ENCODE data around the gene TSC22D4.
"Not testable (repeated sequence)": the region's sequence is repeated elsewhere in the genome, so short reads cannot be mapped to it uniquely, and the experiment has no call there.

The TSC22D4 gene

GRCh38 chr7:100478958-100479660 lies at the start of gene TSC22D4:
TSS of gene TSC22D4 (minus strand) at chr7:100479214. CDS start at chr7:100478038, 1,176 bp downstream.
- TF ChIP-seq, protein P1, sequence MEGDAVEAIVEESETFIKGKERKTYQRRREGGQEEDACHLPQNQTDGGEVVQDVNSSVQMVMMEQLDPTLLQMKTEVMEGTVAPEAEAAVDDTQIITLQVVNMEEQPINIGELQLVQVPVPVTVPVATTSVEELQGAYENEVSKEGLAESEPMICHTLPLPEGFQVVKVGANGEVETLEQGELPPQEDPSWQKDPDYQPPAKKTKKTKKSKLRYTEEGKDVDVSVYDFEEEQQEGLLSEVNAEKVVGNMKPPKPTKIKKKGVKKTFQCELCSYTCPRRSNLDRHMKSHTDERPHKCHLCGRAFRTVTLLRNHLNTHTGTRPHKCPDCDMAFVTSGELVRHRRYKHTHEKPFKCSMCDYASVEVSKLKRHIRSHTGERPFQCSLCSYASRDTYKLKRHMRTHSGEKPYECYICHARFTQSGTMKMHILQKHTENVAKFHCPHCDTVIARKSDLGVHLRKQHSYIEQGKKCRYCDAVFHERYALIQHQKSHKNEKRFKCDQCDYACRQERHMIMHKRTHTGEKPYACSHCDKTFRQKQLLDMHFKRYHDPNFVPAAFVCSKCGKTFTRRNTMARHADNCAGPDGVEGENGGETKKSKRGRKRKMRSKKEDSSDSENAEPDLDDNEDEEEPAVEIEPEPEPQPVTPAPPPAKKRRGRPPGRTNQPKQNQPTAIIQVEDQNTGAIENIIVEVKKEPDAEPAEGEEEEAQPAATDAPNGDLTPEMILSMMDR (IDR thresholded peaks at IDR 0.05; ENCODE audit: control extremely low read depth, extremely low read depth, low read depth, missing control alignments), result no peak
- CTCF ChIA-PET, result interaction anchor here (1.0 to 6.8 kb wide), 7 partner anchors 10 to 85 kb away, joined by 3 to 49 read pairs (median 4); no protein-coding TSS in a partner anchor
- peak; percentile 91 for DNase-seq (ENCODE audit: extremely low spot score)
- POLR2A ChIA-PET, result interaction anchor here (0.6 to 1.0 kb wide), 5 partner anchors 10 to 311 kb away, joined by 3 to 5 read pairs (median 4); partner anchors contain the start of genes AGFG2 and GAL3ST4

DNA sequence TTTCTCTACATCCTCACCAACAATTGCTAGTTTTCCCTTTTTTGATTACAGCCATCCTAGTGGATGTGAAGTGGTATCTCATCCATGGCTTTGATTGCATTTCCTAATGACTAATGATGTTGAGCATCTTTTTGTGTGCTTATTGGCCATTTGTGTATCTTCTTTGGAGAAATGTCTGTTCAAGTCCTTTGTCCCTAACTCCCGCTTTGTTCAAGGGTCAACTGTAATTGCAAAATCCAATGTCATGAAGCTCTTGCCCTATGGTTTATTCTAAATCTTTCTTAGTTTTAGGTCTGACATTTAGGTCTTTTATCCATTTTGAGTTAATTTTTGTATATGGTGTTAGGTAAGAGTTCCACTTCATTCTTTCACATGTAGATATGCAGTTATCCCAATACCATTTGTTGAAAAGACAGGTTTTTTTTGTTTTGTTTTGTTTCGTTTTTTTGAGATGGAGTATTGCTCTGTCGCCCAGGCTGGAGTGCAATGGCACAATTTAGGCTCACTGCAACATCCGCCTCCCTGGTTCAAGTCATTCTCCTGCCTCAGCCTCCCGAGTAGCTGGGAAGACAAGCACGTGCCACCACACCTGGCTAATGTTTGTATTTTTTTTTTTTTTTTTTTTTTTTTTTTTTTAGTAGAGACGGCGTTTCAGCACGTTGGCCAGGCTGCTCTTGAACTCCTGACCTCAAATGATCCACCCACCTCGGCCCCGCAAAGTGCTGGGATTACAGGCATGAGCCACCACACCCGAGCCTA lies 49.3 kb upstream of the TSC22D4 start:
- POLR2A ChIA-PET; DNase-seq (ENCODE audit: extremely low spot score): not testable (repeated sequence)
- CTCF ChIA-PET, result interaction anchor here (0.9 to 1.3 kb wide), 9 partner anchors 8 to 53 kb away, joined by 3 to 5 read pairs (median 3); no protein-coding TSS in a partner anchor

GRCh38 chr7:100523192-100523591 lies 44.2 kb upstream of the TSC22D4 start:
- POLR2A ChIA-PET, result not testable (repeated sequence)

DNA sequence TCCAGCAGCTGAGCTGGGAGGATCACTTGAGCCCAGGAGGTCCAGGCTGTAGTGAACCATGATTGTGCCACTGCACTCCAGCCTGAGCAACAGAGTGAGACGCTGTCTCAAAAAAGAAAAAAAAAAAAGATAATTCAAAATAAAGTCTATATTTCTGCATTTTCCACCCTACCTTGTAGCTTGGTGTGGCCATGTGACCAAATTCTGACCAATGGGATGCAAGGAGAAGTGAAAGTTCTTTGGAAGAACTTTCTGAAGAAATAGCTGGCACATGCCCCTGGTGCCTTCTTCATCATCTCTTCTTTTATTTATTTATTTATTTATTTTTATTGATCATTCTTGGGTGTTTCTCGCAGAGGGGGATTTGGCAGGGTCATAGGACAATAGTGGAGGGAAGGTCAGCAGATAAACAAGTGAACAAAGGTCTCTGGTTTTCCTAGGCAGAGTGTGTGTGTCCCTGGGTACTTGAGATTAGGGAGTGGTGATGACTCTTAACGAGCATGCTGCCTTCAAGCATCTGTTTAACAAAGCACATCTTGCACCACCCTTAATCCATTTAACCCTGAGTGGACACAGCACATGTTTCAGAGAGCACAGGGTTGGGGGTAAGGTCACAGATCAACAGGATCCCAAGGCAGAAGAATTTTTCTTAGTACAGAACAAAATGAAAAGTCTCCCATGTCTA lies 43.0 kb upstream of the TSC22D4 start:
- not testable (repeated sequence) for DNase-seq (ENCODE audit: extremely low spot score)
- POLR2A ChIA-PET, result interaction anchor here (0.7 kb wide), 1 partner anchor 350 kb away, joined by 3 read pairs; no protein-coding TSS in a partner anchor
- CTCF ChIA-PET, result interaction anchor here (1.1 to 6.6 kb wide), 3 partner anchors 38 to 67 kb away, joined by 3 to 26 read pairs (median 3); partner anchors contain the start of gene NYAP1

More at GRCh38 chr7:100523192-100523591, 44.2 kb upstream of the TSC22D4 start:
- DNase-seq (ENCODE audit: extremely low spot score); CTCF ChIA-PET: not testable (repeated sequence)

GRCh38 chr7:100521076-100521475 lies 42.1 kb upstream of the TSC22D4 start:
- CTCF ChIA-PET, result interaction anchor here (1.0 to 6.6 kb wide), 4 partner anchors 21 to 66 kb away, joined by 3 to 26 read pairs (median 3); no protein-coding TSS in a partner anchor
- TF ChIP-seq, protein P1 (IDR thresholded peaks at IDR 0.05; ENCODE audit: control extremely low read depth, extremely low read depth, low read depth, missing control alignments), result no peak
- DNase-seq (ENCODE audit: extremely low spot score), result no peak
- POLR2A ChIA-PET, result interaction anchor here (0.7 kb wide), 1 partner anchor 349 kb away, joined by 3 read pairs; no protein-coding TSS in a partner anchor

DNA sequence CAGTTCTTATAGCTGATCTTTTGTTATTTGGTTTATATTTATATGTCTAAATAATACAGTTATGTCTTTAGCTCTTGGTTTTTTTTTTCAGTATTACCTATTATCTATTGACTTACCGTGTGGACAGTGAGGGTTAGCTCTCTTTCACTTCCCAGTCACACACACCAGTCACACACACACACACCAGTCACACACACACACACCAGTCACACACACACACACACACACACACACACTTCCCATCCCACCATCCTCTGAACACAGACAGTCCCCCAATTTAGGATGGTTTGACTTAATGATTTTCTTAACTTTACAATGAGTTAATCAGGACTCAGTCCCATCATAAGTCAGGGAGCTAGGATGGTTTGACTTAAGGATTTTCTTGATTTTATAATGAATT lies 41.1 kb upstream of the TSC22D4 start:
- CTCF ChIA-PET, result interaction anchor here (1.0 to 6.6 kb wide), 7 partner anchors 22 to 69 kb away, joined by 3 to 26 read pairs (median 3); partner anchors contain the start of gene TSC22D4
- TF ChIP-seq, protein P1 (IDR thresholded peaks at IDR 0.05; ENCODE audit: control extremely low read depth, extremely low read depth, low read depth, missing control alignments), result no peak
- POLR2A ChIA-PET, result no interaction called here
- no peak for DNase-seq (ENCODE audit: extremely low spot score)

DNA sequence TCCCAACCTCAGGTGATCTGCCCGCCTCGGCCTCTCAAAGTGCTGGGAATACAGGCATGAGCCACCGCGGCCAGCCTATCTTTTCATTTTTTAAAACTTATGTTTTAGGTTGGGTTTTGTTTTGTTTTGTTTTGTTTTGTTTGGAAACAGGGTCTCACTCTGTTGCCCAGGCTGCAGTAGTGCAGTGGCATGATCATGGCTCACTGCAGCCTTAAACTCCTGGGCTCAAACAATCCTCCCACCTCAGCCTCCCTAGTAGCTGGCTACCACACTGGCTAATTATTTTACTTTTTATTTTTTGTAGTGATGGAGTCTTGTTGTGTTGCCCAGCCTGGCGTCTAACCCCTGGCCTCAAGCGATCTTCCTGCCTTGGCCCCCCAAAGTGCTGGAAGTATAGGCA lies 40.6 kb upstream of the TSC22D4 start:
- ChIA-PET POLR2A (no interaction called here), CTCF (interaction anchor here (1.1 to 6.6 kb wide), 5 partner anchors 23 to 69 kb away, joined by 3 to 26 read pairs (median 3); no protein-coding TSS in a partner anchor)
- no peak for DNase-seq (ENCODE audit: extremely low spot score)
- TF ChIP-seq, protein P1 (IDR thresholded peaks at IDR 0.05; ENCODE audit: control extremely low read depth, extremely low read depth, low read depth, missing control alignments), result no peak
